K562 (cell line): ENCODE results near the gene KTI12. TPM values are rescaled to one million over a fixed set of nuclear protein-coding genes. Genes with fewer than 3 reads are reported as not detected.

ENCODE experiments used
- EHMT2 ChIP-seq: fragments of 450-650 bp; IDR thresholded peaks from 2 replicates; pipeline ENCODE4 v1.6.1; 2018; ENCODE audit warnings: antibody characterized with exemption
- KLF1 ChIP-seq: fragments of 450-650 bp; IDR thresholded peaks from 2 replicates; pipeline ENCODE4 v1.6.1; 2016; ENCODE audit warnings: missing genetic modification characterization, missing compliant biosample characterization
- POLR2B ChIP-seq: fragments of 450-650 bp; IDR thresholded peaks from 2 replicates; pipeline ENCODE4 v1.6.1; 2018; ENCODE audit warnings: low read depth; ENCODE audit not compliant: partially characterized antibody
- RBM15 ChIP-seq: fragments of 200-400 bp; formaldehyde crosslinking; IDR thresholded peaks from 2 replicates; pipeline ENCODE4 v1.6.1; 2018; ENCODE audit warnings: mild to moderate bottlenecking, low read length, moderate library complexity; ENCODE audit not compliant: insufficient read depth
- REST ChIP-seq, 2 experiments: fragments of 450-650 bp; formaldehyde crosslinking in 1 of 2; IDR thresholded peaks; 2 replicates each; pipeline versions ENCODE4 v1.4.0 to v1.6.1; 2014 to 2020; ENCODE audit warnings: mild to moderate bottlenecking in 2 of 2, borderline replicate concordance in 1 of 2, low read depth in 1 of 2
- SIN3A ChIP-seq, 2 experiments: fragments of 150-350 bp in 1 of 2; IDR thresholded peaks; 2 replicates each; pipeline ENCODE4 v1.6.1; 2011 to 2016; ENCODE audit warnings: borderline replicate concordance in 2 of 2, low read depth in 2 of 2, low read length in 2 of 2, mild to moderate bottlenecking in 2 of 2, moderate library complexity in 2 of 2; ENCODE audit not compliant: control insufficient read depth in 1 of 2
- SPI1 ChIP-seq: IDR thresholded peaks from 2 replicates; pipeline ENCODE4 v1.6.1; 2011; ENCODE audit warnings: low read depth, low read length, control low read depth, borderline replicate concordance
- ZNF239 ChIP-seq: fragments of 250-450 bp; sonication (Bioruptor Pico); IDR thresholded peaks from 2 replicates; pipeline ENCODE4 v1.4.0; 2020; ENCODE audit warnings: mild to moderate bottlenecking
- ZNF507 ChIP-seq: conservative IDR thresholded peaks from 2 replicates; pipeline ENCODE4 v1.6.1; 2017; ENCODE audit warnings: missing genetic modification characterization, missing compliant biosample characterization
- polyA plus RNA-seq, 8 experiments: library from polyadenylated mRNA; depleted of rRNA in 4 of 8; stranded (reverse) in 5 of 8; unstranded in 3 of 8; fragments of >200 nt; fragmentation: Nextera tagmentation in 2 of 8; fragmentation: Illumina TruSeq in 1 of 8; extraction: Ambion mirVana in 2 of 8; extraction: Trizol in 1 of 8; gene quantifications; 2 replicates each; pipeline versions ENCODE4 v1.2.1 to v1.2.3, GENCODE V29; 2011 to 2014; ENCODE audit warnings: inconsistent platforms in 1 of 8, missing spikeins in 1 of 8
- total RNA-seq, 7 experiments: library from RNA; depleted of rRNA in 6 of 7; stranded (reverse); fragments of >200 nt in 6 of 7; fragmentation: Illumina TruSeq in 2 of 7; extraction: Trizol in 2 of 7; gene quantifications; 2 replicates each; pipeline versions ENCODE4 v1.2.1 to v1.2.3, GENCODE V29; 2011 to 2021; ENCODE audit warnings: low replicate concordance in 1 of 7
- TF ChIP-seq, protein P1 (sequence below): fragments of 450-650 bp; formaldehyde crosslinking; IDR thresholded peaks from 2 replicates; pipeline ENCODE4 v1.4.0; 2022; ENCODE audit warnings: mild to moderate bottlenecking, moderate library complexity
- TF ChIP-seq, protein P2 (sequence below): sonication (generic); formaldehyde crosslinking; IDR thresholded peaks from 2 replicates; pipeline ENCODE4 v1.8.1; 2023; ENCODE audit warnings: mild to moderate bottlenecking, missing genetic modification reagents, moderate library complexity
- TF ChIP-seq, protein P3 (sequence below): sonication (generic); formaldehyde crosslinking; IDR thresholded peaks from 2 replicates; pipeline ENCODE4 v1.8.1; 2022; ENCODE audit warnings: missing genetic modification reagents
- TF ChIP-seq, protein P4 (sequence below): sonication (generic); formaldehyde crosslinking; IDR thresholded peaks from 2 replicates; pipeline ENCODE4 v1.9.0; 2022; ENCODE audit warnings: mild to moderate bottlenecking, missing genetic modification reagents

The KTI12 gene
- total and polyA plus RNA-seq, 9 of the 15 experiments (the other 6 are each of a cell fraction or from before 2014, with no cell fraction given) = 3.1 to 22.8 (median 11.6) TPM

DNA sequence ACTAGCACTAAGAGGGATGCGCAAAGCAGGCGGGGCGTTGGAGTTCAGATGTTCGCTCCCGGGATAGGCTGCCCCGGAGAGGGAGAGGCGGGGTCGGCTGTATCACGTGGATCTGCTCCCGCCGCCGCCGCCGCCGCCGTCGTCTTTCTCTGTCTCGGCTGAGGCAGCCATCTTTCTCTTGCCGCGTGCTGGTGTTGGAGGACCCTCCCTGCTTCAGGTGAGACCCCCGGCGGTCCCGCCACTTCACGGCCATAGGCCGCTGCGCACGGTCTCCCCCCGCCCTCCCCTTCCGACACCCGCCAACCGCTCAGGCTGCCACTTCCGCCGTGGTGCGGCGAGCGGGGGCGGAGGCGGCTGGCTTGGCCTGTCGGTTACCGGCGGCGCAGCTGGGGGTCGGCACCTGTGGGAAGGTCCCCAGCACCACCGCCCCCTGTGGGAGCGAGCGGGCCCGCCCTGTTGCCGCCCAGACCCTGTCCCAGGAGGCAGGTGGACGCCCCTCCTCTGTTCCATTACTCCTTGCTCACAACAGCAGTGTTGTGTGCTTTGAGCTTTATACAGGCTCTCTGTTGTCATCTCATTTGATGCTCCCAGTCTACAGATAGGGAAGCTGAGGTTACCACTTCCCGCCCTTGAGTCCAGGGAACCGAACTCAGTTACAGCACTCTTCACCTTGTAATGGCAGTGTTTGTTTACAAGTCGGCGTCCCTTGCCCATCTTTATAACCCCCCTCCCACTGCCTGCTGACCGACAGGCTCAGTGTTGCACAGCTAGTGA, 22.7 kb upstream of the KTI12 start, which contains the start of gene BTF3L4 (continued):
- TF ChIP-seq RBM15 = 0 out of 2 replicates have a peak, but pooled peaks have one; percentile 35
- TF ChIP-seq SPI1 = peak; percentile 21; the same call in 1 of the 2 replicates
- peak; percentile 85 for TF ChIP-seq POLR2B
- TF ChIP-seq ZNF239 (CRISPR knock-in tag) = no peak
- TF ChIP-seq, protein P1, sequence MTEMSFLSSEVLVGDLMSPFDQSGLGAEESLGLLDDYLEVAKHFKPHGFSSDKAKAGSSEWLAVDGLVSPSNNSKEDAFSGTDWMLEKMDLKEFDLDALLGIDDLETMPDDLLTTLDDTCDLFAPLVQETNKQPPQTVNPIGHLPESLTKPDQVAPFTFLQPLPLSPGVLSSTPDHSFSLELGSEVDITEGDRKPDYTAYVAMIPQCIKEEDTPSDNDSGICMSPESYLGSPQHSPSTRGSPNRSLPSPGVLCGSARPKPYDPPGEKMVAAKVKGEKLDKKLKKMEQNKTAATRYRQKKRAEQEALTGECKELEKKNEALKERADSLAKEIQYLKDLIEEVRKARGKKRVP (CRISPR knock-in tag) = no peak
- TF ChIP-seq SIN3A (IDR thresholded peaks at IDR 0.05; ENCODE audit: borderline replicate concordance in 2 of 2, control insufficient read depth in 1 of 2, low read depth in 2 of 2, low read length in 2 of 2) = peak; percentile 83 to 84; a peak in 3 of 4 replicates
- TF ChIP-seq ZNF507 (tag) = no peak
- TF ChIP-seq EHMT2 = no peak
- TF ChIP-seq, protein P2, sequence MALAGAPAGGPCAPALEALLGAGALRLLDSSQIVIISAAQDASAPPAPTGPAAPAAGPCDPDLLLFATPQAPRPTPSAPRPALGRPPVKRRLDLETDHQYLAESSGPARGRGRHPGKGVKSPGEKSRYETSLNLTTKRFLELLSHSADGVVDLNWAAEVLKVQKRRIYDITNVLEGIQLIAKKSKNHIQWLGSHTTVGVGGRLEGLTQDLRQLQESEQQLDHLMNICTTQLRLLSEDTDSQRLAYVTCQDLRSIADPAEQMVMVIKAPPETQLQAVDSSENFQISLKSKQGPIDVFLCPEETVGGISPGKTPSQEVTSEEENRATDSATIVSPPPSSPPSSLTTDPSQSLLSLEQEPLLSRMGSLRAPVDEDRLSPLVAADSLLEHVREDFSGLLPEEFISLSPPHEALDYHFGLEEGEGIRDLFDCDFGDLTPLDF = no peak
- TF ChIP-seq, protein P3, sequence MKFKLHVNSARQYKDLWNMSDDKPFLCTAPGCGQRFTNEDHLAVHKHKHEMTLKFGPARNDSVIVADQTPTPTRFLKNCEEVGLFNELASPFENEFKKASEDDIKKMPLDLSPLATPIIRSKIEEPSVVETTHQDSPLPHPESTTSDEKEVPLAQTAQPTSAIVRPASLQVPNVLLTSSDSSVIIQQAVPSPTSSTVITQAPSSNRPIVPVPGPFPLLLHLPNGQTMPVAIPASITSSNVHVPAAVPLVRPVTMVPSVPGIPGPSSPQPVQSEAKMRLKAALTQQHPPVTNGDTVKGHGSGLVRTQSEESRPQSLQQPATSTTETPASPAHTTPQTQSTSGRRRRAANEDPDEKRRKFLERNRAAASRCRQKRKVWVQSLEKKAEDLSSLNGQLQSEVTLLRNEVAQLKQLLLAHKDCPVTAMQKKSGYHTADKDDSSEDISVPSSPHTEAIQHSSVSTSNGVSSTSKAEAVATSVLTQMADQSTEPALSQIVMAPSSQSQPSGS (CRISPR knock-in tag) = no peak
- TF ChIP-seq KLF1 (tag) = no peak
- TF ChIP-seq, protein P4, sequence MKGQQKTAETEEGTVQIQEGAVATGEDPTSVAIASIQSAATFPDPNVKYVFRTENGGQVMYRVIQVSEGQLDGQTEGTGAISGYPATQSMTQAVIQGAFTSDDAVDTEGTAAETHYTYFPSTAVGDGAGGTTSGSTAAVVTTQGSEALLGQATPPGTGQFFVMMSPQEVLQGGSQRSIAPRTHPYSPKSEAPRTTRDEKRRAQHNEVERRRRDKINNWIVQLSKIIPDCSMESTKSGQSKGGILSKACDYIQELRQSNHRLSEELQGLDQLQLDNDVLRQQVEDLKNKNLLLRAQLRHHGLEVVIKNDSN = peak; percentile 92
- peak; percentile 30; the same call in 1 of the 2 replicates for TF ChIP-seq REST (IDR thresholded peaks at IDR 0.05; ENCODE audit: borderline replicate concordance)
- no peak for TF ChIP-seq REST (CRISPR knock-in tag; IDR thresholded peaks at IDR 0.05; ENCODE audit: low read depth)
